AG08396 (cell line): ENCODE data around the gene MAP3K13.
A peak's percentile ranks its signal among the peaks of the same experiment; 100 is the strongest.
"Not testable (repeated sequence)": the region's sequence is repeated elsewhere in the genome, so short reads cannot be mapped to it uniquely, and the experiment has no call there.

Experiments
- DNase-seq: peaks from one replicate; pipeline ENCODE4 v3.0.0; 2012; ENCODE audit warnings: low spot score, mixed read lengths

The MAP3K13 gene

DNA sequence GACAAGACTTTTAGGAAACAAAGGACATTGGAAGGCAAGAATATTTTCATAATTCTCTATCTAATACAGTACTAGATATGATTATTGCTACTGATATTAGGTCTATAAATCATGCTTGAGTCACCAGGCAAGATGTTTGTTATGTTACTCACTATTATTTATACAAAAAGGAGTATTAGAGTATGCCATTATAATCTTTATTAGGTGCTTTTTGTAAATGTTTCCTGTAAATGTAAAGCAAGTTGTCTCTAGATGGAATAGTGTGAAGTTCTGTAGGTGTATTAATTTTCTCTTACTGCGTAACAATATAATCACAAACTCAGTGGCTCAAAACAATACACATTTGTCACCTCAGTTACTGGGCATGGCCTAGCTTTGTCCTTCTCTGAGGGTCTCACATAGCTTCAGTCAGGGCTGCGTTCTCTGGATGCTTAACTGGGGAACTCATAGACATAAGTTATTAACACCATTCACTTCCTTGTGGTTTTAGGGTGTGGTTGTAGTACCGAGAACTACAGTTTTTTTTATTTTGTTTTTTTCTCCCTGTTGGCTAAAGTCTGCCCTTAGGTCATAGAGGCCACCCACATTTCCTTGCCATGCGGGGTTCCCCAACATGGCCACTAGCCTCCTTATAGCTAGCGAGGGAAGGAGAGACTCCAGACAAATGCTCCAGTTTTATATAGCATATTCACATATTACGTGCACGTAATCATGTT lies 20.3 kb upstream of the MAP3K13 start:
- DNase-seq: no peak

- no peak for DNase-seq
These were observed 15.5 kb upstream of the MAP3K13 start for GRCh38 chr3:185347399-185347798.

GRCh38 chr3:185350841-185351240 lies 12.1 kb upstream of the MAP3K13 start:
- DNase-seq: no peak

- DNase-seq: no peak
These were observed 11.5 kb upstream of the MAP3K13 start for GRCh38 chr3:185351396-185351795.

DNA sequence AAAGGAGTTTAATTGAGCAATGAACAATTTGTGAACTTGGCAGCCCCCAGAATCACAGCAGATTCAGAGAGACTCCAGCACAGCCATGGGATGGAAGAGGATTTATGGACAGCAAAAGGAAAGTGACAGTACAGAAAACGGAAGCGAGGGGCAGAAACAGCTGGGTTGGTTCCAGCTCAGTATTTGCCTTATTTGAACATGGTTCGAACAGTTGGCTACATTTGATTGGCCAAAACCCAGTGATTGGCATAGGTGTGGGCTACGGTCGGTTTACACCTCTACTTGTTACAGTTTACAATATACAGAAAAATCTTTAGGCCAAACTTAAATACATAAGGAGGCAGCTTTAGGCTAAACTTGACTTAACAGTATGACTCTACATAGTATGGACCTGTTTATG lies 9.7 kb upstream of the MAP3K13 start:
- DNase-seq: no peak

DNA sequence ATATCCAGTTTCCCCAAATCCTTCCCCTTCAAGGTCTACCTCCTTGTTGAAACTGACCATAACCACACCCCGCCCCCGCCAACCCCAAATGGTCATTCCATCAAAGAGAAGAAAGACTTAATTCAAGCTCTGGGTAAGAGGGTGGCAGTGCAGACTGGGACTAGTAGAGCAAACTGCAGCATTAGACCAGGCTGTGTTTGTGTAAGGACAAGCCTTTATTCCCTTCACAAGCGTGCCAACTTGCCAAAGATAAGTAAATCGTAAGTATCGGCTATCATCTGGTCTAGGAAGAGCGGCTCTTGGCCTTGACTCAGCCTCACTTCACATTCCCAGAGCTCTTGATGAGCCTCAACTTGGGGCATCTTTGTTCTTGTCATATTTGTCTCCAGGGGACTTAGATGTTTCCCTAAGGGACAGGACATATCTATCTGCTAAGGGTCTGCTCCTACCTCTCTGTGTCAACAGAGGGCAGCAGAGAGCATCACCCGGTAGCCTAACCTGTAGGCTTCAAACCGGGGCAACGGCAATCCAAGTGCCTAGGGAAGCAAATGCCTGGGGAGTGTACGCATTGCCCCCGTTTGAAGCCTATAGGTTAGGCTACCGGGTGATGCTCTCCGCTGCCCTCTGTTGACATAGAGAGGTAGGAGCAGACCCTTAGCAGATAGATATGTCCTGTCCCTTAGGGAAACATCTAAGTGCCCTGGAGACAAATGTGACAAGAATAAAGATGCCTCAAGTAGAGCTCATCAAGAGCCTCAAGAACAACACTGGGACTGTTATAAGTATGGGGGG lies 8.9 kb upstream of the MAP3K13 start:
- peak; percentile 29 for DNase-seq

- DNase-seq: no peak
These were observed 6.4 kb upstream of the MAP3K13 start for GRCh38 chr3:185356499-185356898.

DNA sequence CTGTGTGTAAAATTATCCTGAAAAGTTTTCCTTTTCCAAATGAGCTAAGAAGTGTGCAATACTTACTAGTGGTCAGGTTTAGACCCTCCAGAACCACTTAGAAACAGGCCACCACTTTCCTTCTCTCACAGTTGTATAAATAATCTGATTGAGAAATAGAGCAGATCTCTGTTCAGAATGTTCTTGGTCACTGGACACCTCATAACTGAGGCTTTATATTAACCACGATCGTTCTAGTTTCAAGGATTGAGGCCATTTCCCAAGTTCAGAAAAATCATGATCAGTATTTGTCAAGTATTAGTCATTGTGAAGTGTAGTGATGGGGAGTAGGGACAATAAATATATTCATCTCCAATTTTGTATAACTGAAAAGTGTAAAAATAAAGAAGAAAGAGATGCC lies 1.0 kb upstream of the MAP3K13 start:
- DNase-seq: peak; percentile 13

DNA sequence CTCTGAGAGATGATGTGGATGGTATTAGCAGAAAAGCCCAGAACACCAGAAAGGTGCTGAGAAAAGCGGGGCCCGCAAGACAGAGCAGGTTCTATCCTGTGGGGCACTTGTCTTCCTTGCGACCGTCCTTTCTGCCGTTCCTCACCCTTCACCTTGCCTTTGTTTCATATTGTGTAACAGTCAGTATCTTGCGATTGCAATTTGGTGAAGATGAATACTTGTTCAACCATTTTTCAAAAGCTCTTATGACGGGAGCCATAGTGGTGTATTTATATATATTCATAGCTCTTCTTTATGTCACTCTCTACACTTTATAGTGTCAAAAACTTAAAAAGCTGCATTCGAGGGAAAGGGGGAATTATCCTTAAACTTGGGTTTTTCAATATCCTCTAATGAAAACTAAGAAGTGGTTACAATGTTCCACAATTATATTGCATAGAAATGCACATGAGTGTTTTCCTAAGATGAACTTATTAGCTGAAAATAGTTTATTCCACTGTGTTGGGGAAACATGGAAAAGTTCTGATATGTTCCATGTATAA lies 797 bp downstream of the MAP3K13 start:
- DNase-seq: no peak

- no peak for DNase-seq
These were observed 2.5 kb downstream of the MAP3K13 start for GRCh38 chr3:185365291-185366073.

DNA sequence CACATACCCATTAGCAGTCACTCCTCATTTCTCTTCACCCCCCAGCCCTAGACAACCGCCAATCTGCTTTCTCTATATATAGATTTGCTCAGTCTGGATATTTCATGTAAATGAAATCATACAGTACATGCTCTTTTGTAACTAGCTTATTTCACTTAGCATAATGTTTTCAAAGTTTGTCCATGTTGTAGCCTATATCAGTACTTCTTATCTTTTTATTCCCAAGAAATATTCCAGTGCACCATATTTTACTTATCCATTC lies 3.1 kb downstream of the MAP3K13 start:
- no peak for DNase-seq

- no peak for DNase-seq
These were observed 4.0 kb downstream of the MAP3K13 start for GRCh38 chr3:185366913-185367312.

DNA sequence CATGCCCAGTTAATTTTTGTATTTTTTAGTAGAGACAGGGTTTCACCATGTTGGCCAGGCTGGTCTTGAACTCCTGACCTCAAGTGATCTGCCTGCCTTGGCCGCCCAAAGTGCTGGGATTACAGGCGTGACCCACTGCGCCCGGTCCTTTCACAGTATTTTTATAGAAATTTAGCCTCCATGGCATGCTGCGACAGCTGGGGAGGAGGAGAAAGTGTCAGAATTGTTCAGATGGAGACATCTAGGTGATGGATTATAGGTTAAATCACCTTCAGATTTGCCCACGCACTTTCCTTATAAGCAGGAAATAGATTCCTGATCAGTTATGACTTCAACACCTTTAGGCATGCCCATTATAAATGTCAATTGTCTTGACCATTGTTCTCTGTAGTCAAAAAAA lies 7.4 kb downstream of the MAP3K13 start:
- not testable (repeated sequence) for DNase-seq

DNA sequence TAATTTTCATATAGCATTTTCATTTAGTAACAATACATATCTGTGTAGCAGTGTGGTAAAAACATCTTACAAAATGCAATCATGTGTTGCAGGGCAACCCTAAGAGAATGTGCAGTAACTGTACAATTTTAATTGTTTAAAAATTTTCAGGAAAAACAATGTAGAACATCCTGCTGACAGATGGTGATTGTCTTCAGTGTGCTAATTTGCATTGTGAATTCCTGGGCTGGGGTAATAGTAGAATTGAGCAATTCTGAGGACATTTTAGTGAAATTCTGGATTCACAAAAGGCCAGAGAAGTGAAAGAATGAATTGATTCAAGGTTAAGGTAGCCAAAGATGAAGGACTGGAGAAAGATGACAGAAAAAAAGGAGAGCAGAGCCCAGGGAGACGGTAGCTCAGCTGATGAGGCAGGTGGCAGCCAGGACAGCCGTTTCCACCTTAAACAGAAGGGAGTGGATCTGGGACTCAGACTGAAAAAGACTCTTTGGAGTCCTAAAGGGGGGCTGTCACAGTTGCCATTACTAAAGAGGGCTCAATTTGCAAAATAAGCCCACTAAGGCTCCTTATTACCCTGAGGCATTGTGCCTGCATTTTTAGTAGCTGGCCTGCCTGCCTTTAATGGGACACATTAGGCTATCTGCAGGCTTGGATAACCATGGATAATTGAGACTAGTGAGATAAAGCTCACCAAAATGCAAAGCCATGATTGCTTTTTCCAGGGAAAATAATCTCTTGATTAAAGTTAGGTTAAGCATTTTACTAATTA lies 8.6 kb downstream of the MAP3K13 start:
- no peak for DNase-seq

- no peak for DNase-seq
These were observed 18.6 kb downstream of the MAP3K13 start for GRCh38 chr3:185381320-185382058.

DNA sequence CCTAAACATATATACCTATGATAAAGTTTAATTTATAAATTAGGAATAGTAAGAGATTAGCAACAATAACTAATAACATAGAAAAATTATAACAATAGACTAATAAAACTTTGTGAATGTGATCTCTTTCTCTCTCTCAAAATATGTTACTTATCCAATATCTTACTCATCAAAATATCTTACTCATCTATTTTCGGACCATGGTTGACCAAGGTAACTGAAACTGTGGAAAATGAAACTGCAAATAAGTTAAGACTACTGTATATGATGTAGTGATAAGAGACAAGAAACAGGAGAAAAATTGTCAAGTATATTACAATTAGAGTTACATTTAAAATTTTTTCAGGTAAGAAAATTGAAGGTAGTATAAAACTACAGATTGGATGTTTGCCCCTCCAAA lies 19.2 kb downstream of the MAP3K13 start:
- DNase-seq: no peak

DNA sequence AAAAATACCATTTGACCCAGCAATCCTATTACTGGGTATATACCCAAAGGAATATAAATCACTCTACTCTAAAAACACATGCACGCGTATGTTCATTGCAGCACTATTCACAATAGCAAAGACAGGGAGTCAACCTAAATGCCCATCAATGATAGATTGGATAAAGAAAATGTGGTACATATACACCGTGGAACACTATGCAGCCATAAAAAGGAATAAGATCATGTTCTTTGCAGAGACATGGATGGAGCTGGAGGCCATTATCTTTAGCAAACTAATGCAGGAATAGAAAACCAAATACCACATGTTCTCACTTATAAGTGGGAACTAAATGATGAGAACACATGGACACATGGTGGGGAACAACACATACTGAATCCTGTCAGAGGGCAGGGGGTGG lies 23.6 kb downstream of the MAP3K13 start:
- not testable (repeated sequence) for DNase-seq

- DNase-seq: no peak
These were observed 24.7 kb downstream of the MAP3K13 start for GRCh38 chr3:185387646-185388045.

GRCh38 chr3:185393055-185393454 lies 30.1 kb downstream of the MAP3K13 start:
- no peak for DNase-seq

GRCh38 chr3:185397676-185398075 lies 34.7 kb downstream of the MAP3K13 start:
- DNase-seq: no peak
